Testis (tissue), 3 donors: ENCODE data around the gene ICA1. TPM values are rescaled to one million over a fixed set of nuclear protein-coding genes. Genes with fewer than 3 reads are reported as not detected.

ENCODE experiments used
- DNase-seq: peaks from one replicate; pipeline ENCODE4 v3.0.0-alpha.2; 2019
- H3K27ac ChIP-seq, 2 donors: fragments of 200-600 bp; sonication (generic); one replicate each; pipeline ENCODE4 v1.5.1; 2019
- H3K27me3 ChIP-seq: fragments of 200-600 bp; sonication (generic); one replicate; pipeline ENCODE4 v1.5.1; 2019
- H3K36me3 ChIP-seq: fragments of 200-600 bp; sonication (generic); one replicate; pipeline ENCODE4 v1.5.1; 2017; ENCODE audit warnings: low read depth; ENCODE audit errors: missing control alignments
- H3K4me1 ChIP-seq: fragments of 200-600 bp; sonication (generic); one replicate; pipeline ENCODE4 v1.5.1; 2019
- H3K4me3 ChIP-seq, 2 donors: fragments of 200-600 bp; sonication (generic); one replicate each; pipeline ENCODE4 v1.5.1; 2017 to 2019
- H3K9me3 ChIP-seq: fragments of 200-600 bp; sonication (generic); one replicate; pipeline ENCODE4 v1.5.1; 2017
- POLR2A ChIP-seq: fragments of 450-650 bp; IDR thresholded peaks from one replicate; pipeline ENCODE4 v1.6.1; 2017; ENCODE audit warnings: antibody characterized with exemption, mild to moderate bottlenecking, moderate library complexity
- WGBS, 2 donors: methylation state at CpG; one replicate each; pipeline ENCODE4 v1.1.5; 2018; 5-methylcytosine and 5-hydroxymethylcytosine counted together
- intact Hi-C: fragments of 100-400 bp; cut with DNase I; formaldehyde crosslinking; loops from one replicate; pipeline ENCODE4 v1.15.1; 2023; ENCODE audit warnings: low total_unique reads
- polyA plus RNA-seq: library from polyadenylated mRNA; stranded (reverse); fragments of 350-450 nt; fragmentation: Illumina TruSeq; extraction: RNeasy Lipid Tissue Mini Kit (QIAGEN cat#74804); gene quantifications from one replicate; pipeline ENCODE4 v1.2.3, GENCODE V29; 2014; ENCODE audit warnings: low read depth, low replicate concordance; ENCODE audit not compliant: insufficient read depth
- total RNA-seq, 2 donors: library from RNA; depleted of rRNA; stranded (reverse); fragments of >200 nt; gene quantifications; one replicate each; pipeline ENCODE4 v1.2.3, GENCODE V29; 2016
- TF ChIP-seq, protein P1 (sequence below), 3 experiments: fragments of 450-650 bp in 2 of 3; fragments of 200-600 bp in 1 of 3; sonication (generic) in 1 of 3; IDR thresholded peaks; one replicate each; pipeline ENCODE4 v1.5.1; 2016 to 2019; ENCODE audit warnings: antibody characterized with exemption in 3 of 3, mild to moderate bottlenecking in 2 of 3, moderate library complexity in 1 of 3

Gene ICA1
- total and polyA plus RNA-seq, 3 donors from 2014 or later = 33.6 to 90.3 (median 76.1) TPM

GRCh38 chr7:8154272-8154671, 107.7 kb downstream of the ICA1 start:
- Histone ChIP-seq H3K27ac (no peak overlapping the region), H3K4me1 (peaks cover 5% of the 10 kb centered on the region), H3K4me3 (no peak overlapping the region), H3K27me3 (no peaks in the 10 kb centered on the region), H3K36me3 (no peaks in the 10 kb centered on the region), H3K9me3 (no peaks in the 10 kb centered on the region)
- no peak for DNase-seq
- TF ChIP-seq, protein P1, sequence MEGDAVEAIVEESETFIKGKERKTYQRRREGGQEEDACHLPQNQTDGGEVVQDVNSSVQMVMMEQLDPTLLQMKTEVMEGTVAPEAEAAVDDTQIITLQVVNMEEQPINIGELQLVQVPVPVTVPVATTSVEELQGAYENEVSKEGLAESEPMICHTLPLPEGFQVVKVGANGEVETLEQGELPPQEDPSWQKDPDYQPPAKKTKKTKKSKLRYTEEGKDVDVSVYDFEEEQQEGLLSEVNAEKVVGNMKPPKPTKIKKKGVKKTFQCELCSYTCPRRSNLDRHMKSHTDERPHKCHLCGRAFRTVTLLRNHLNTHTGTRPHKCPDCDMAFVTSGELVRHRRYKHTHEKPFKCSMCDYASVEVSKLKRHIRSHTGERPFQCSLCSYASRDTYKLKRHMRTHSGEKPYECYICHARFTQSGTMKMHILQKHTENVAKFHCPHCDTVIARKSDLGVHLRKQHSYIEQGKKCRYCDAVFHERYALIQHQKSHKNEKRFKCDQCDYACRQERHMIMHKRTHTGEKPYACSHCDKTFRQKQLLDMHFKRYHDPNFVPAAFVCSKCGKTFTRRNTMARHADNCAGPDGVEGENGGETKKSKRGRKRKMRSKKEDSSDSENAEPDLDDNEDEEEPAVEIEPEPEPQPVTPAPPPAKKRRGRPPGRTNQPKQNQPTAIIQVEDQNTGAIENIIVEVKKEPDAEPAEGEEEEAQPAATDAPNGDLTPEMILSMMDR (IDR thresholded peaks at IDR 0.05) = no peak
- TF ChIP-seq POLR2A = no peak
- 50 to 55% methylated on average over 2 of the region's 2 CpGs for WGBS, 2 donors
- intact Hi-C loops = no loop called here

DNA sequence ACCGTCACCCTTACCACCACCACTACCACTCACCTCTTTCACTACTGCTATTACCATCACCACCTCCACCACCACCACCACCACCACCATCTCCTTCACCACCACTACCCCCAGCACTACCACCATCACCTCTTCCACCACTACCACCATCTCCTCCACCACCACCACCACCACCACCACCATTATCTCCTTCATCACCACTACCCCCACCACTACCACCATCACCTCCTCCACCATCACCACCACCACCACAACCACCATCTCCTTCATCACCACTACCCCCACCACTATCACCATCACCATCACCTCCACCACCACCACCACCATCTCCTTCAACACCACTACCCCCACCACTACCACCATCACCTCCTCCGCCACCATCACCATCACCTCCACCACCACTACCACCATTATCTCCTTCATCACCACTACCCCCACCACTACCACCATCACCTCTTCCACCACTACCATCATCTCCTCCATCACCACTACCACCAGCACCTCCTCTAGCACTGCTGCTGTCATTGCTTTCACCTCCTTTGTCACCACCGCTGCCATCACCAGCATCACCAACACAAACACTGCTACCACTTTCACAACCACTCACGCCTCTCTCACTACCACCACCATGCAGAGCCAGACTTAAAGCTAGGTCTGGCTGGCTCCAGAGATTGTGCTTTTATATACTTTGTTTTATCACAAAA, 109.3 kb downstream of the ICA1 start:
- H3K36me3 ChIP-seq = no peaks in the 10 kb centered on the region
- peaks cover 5% of the 10 kb centered on the region for H3K4me1 ChIP-seq
- intact Hi-C loops = no loop called here
- 82 to 84% methylated on average over 4 of the region's 4 CpGs for WGBS, 2 donors
- no peaks in the 10 kb centered on the region for H3K9me3 ChIP-seq
- H3K27me3 ChIP-seq = no peaks in the 10 kb centered on the region
- TF ChIP-seq, protein P1 (IDR thresholded peaks at IDR 0.05) = no peak
- TF ChIP-seq POLR2A = no peak
- H3K27ac ChIP-seq = no peak overlapping the region
- no peak overlapping the region for H3K4me3 ChIP-seq
- DNase-seq = no peak

DNA sequence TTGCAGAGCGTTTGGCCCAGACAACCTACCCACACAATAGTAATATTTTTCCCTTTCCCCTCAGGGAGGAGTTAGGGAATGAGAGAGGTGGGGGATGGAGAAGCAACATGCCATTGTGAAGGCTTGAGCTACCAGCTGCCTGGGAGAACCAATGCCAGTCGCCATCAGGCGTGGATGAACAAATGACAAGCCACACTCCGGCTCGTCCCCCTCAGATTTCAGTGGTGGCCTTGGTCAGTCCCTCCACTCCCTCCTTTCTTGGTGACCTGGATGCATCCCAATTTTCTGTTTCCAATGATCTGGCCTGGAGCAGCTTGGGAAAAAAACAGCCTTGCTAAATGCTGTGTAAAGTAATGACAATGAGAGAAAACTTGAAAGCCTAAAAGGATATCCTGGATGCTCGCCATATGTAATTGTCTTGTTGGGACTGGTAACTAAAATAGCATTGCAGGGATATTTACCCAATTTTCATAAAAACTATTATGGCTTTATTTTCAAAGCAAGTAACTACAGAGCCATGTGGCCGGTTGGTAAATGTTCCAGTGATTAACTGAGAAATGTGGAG, 110.7 kb downstream of the ICA1 start:
- Histone ChIP-seq H3K4me3 (no peak overlapping the region), H3K27me3 (no peaks in the 10 kb centered on the region), H3K27ac (no peak overlapping the region), H3K9me3 (no peaks in the 10 kb centered on the region), H3K36me3 (no peaks in the 10 kb centered on the region), H3K4me1 (peaks cover 5% of the 10 kb centered on the region)
- intact Hi-C loops = no loop called here
- WGBS, 2 donors = 37 to 64% methylated on average over 7 of the region's 7 CpGs
- TF ChIP-seq POLR2A = no peak
- TF ChIP-seq, protein P1 (IDR thresholded peaks at IDR 0.05) = no peak
- peak; percentile 52 for DNase-seq

DNA sequence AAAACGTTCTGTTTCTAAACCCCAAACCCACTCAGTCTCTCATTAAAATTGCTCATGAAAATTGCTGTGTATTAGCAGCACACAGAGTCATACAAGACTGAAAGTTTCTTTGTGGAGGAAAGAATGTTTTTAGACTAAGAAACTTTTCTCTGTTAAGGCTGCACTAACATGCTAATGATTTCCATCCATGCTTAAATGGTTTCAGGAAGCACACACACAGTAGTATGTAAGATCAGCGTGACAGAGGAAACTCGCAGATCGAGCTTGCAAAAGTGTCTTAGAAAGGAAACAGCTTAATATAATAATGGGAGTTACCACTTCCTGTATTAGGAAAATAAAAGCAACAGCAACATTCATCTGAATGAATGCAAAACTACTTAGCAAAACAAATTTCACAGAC, 112.7 kb downstream of the ICA1 start:
- H3K9me3 ChIP-seq = no peaks in the 10 kb centered on the region
- WGBS, 2 donors = 53 to 72% methylated on average over 4 of the region's 4 CpGs
- no peaks in the 10 kb centered on the region for H3K36me3 ChIP-seq
- no peaks in the 10 kb centered on the region for H3K27me3 ChIP-seq
- H3K4me1 ChIP-seq = peaks cover 10% of the 10 kb centered on the region
- no peak for DNase-seq
- intact Hi-C loops = no loop called here
- TF ChIP-seq POLR2A = no peak
- TF ChIP-seq, protein P1 (IDR thresholded peaks at IDR 0.05) = no peak
- H3K4me3 ChIP-seq = no peak overlapping the region
- no peak overlapping the region for H3K27ac ChIP-seq
